ENCODE data around the gene SLC35D1.

DNA sequence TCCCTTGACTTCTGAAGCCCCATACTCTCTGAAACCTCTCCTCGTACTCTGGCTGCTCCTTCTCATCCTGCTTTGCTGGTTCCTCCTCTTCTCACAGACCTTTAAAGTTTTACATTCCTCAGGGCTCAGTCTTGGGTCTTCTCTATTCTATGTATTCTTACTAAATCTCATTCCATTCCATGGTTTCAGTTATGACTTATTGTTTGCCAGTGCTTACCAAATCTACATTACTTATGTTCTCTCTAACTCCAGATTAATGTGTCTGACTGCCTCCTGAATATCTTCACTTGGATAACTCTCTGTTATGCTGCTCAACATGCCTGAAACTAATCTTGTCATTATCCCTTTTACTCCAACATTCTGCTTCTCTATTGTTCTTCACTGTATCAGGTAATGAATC lies 5.4 kb upstream of the SLC35D1 start:
- TF ChIP-seq POLR2A (IDR thresholded peaks at IDR 0.05), result no peak
- TF ChIP-seq, protein P1, sequence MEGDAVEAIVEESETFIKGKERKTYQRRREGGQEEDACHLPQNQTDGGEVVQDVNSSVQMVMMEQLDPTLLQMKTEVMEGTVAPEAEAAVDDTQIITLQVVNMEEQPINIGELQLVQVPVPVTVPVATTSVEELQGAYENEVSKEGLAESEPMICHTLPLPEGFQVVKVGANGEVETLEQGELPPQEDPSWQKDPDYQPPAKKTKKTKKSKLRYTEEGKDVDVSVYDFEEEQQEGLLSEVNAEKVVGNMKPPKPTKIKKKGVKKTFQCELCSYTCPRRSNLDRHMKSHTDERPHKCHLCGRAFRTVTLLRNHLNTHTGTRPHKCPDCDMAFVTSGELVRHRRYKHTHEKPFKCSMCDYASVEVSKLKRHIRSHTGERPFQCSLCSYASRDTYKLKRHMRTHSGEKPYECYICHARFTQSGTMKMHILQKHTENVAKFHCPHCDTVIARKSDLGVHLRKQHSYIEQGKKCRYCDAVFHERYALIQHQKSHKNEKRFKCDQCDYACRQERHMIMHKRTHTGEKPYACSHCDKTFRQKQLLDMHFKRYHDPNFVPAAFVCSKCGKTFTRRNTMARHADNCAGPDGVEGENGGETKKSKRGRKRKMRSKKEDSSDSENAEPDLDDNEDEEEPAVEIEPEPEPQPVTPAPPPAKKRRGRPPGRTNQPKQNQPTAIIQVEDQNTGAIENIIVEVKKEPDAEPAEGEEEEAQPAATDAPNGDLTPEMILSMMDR (IDR thresholded peaks at IDR 0.05), result no peak

Data from upper lobe of left lung (tissue), 4 donors.